Neural cell (in vitro differentiated cells): Measurements from ENCODE around the gene TTC39B.

Experiments
- EP300 ChIP-seq: fragments of 450-650 bp; conservative IDR thresholded peaks from 2 replicates; pipeline ENCODE4 v1.6.1; 2014; ENCODE audit warnings: antibody characterized with exemption, mild to moderate bottlenecking, moderate library complexity; ENCODE audit not compliant: poor library complexity, severe bottlenecking
- EZH2 ChIP-seq: fragments of 200-600, 300-800 bp; shearing (Covaris generic), sonication (generic); IDR thresholded peaks from 2 replicates; pipeline ENCODE4 v1.6.1; 2014; ENCODE audit warnings: antibody characterized with exemption, low read length, borderline replicate concordance, mild to moderate bottlenecking; ENCODE audit not compliant: insufficient read depth, poor library complexity, severe bottlenecking
- MXI1 ChIP-seq: fragments of 450-650 bp; conservative IDR thresholded peaks from 2 replicates; pipeline ENCODE4 v1.6.1; 2014; ENCODE audit warnings: antibody characterized with exemption, mild to moderate bottlenecking; ENCODE audit not compliant: poor library complexity, severe bottlenecking
- POLR2AphosphoS5 ChIP-seq: IDR thresholded peaks from 2 replicates; pipeline ENCODE4 v1.6.1; 2012
- RAD21 ChIP-seq: fragments of 450-650 bp; conservative IDR thresholded peaks from 2 replicates; pipeline ENCODE4 v1.6.1; 2014; ENCODE audit warnings: antibody characterized with exemption, mild to moderate bottlenecking, moderate library complexity
- SMC3 ChIP-seq: fragments of 450-650 bp; conservative IDR thresholded peaks from 2 replicates; pipeline ENCODE4 v1.6.1; 2014; ENCODE audit warnings: antibody characterized with exemption, mild to moderate bottlenecking, moderate library complexity; ENCODE audit not compliant: poor library complexity
- TAF1 ChIP-seq: IDR thresholded peaks from 2 replicates; pipeline ENCODE4 v1.6.1; 2012; ENCODE audit warnings: low read depth
- TF ChIP-seq, protein P1 (sequence below): fragments of 450-650 bp; IDR thresholded peaks from 2 replicates; pipeline ENCODE4 v1.5.1; 2014; ENCODE audit warnings: antibody characterized with exemption, mild to moderate bottlenecking, moderate library complexity; ENCODE audit not compliant: poor library complexity, severe bottlenecking
- TF ChIP-seq, protein P2 (sequence below): IDR thresholded peaks from 2 replicates; pipeline ENCODE4 v1.6.1; 2012; ENCODE audit warnings: borderline replicate concordance

DNA sequence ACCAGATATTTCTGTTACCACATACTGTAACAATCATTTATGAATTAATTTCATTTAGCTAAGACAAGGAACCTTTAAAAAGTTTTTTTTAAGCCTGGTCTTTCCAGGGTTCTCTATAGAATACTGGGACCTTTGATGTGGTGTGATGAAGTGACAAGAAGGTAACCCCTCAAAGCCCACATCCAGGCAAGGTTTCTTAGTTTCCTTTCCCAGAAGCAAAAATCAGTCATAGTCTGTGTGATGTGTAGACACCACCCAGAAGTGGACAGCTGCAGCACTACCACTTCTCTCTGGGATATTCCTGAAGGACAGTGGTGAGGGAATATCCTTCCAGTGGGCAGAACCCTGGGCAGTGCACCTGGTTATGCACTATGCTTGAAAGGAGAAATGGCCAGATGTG, 115.6 kb downstream of the TTC39B start:
- no peak for TF ChIP-seq EP300
- TF ChIP-seq, protein P1, sequence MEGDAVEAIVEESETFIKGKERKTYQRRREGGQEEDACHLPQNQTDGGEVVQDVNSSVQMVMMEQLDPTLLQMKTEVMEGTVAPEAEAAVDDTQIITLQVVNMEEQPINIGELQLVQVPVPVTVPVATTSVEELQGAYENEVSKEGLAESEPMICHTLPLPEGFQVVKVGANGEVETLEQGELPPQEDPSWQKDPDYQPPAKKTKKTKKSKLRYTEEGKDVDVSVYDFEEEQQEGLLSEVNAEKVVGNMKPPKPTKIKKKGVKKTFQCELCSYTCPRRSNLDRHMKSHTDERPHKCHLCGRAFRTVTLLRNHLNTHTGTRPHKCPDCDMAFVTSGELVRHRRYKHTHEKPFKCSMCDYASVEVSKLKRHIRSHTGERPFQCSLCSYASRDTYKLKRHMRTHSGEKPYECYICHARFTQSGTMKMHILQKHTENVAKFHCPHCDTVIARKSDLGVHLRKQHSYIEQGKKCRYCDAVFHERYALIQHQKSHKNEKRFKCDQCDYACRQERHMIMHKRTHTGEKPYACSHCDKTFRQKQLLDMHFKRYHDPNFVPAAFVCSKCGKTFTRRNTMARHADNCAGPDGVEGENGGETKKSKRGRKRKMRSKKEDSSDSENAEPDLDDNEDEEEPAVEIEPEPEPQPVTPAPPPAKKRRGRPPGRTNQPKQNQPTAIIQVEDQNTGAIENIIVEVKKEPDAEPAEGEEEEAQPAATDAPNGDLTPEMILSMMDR = no peak
- TF ChIP-seq POLR2AphosphoS5 = no peak
- no peak for TF ChIP-seq MXI1
- no peak for TF ChIP-seq EZH2
- TF ChIP-seq TAF1 = no peak
- TF ChIP-seq SMC3 = no peak
- no peak for TF ChIP-seq RAD21
- TF ChIP-seq, protein P2, sequence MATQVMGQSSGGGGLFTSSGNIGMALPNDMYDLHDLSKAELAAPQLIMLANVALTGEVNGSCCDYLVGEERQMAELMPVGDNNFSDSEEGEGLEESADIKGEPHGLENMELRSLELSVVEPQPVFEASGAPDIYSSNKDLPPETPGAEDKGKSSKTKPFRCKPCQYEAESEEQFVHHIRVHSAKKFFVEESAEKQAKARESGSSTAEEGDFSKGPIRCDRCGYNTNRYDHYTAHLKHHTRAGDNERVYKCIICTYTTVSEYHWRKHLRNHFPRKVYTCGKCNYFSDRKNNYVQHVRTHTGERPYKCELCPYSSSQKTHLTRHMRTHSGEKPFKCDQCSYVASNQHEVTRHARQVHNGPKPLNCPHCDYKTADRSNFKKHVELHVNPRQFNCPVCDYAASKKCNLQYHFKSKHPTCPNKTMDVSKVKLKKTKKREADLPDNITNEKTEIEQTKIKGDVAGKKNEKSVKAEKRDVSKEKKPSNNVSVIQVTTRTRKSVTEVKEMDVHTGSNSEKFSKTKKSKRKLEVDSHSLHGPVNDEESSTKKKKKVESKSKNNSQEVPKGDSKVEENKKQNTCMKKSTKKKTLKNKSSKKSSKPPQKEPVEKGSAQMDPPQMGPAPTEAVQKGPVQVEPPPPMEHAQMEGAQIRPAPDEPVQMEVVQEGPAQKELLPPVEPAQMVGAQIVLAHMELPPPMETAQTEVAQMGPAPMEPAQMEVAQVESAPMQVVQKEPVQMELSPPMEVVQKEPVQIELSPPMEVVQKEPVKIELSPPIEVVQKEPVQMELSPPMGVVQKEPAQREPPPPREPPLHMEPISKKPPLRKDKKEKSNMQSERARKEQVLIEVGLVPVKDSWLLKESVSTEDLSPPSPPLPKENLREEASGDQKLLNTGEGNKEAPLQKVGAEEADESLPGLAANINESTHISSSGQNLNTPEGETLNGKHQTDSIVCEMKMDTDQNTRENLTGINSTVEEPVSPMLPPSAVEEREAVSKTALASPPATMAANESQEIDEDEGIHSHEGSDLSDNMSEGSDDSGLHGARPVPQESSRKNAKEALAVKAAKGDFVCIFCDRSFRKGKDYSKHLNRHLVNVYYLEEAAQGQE = no peak
